ENCODE data around the gene SHC3. TPM values are rescaled to one million over a fixed set of nuclear protein-coding genes. Genes with fewer than 3 reads are reported as not detected.

Gene SHC3
- total RNA-seq, 6 donors from 2014 or later = 11.0 to 22.0 (median 14.0) TPM

GRCh38 chr9:88969646-88970373, 208.8 kb downstream of the SHC3 start:
- no peak overlapping the region for H3K27ac ChIP-seq
- H3K9me3 ChIP-seq = no peaks in the 10 kb centered on the region
- WGBS, 2 donors = 70 to 72% methylated on average over 8 of the region's 8 CpGs
- ATAC-seq (ENCODE audit: low FRiP score in 2 of 2) (no peak), DNase-seq (no peak)
- H3K27me3 ChIP-seq = no peaks in the 10 kb centered on the region
- no peaks in the 10 kb centered on the region for H3K36me3 ChIP-seq
- no peak overlapping the region for H3K4me3 ChIP-seq
- no peaks in the 10 kb centered on the region for H3K4me1 ChIP-seq
- no peak for TF ChIP-seq POLR2A (IDR thresholded peaks at IDR 0.05)
- no peak for TF ChIP-seq CTCF (IDR thresholded peaks at IDR 0.05)
- TF ChIP-seq POLR2AphosphoS5 (IDR thresholded peaks at IDR 0.05) = no peak
- no peak for TF ChIP-seq EP300 (IDR thresholded peaks at IDR 0.05)

- TF ChIP-seq POLR2AphosphoS5 (IDR thresholded peaks at IDR 0.05) (no peak), EP300 (IDR thresholded peaks at IDR 0.05) (no peak), POLR2A (IDR thresholded peaks at IDR 0.05) (no peak), CTCF (IDR thresholded peaks at IDR 0.05) (no peak)
- no peaks in the 10 kb centered on the region for H3K9me3 ChIP-seq
- no peak overlapping the region for H3K27ac ChIP-seq
- ATAC-seq (ENCODE audit: low FRiP score in 2 of 2) (no peak), DNase-seq (no peak)
- H3K36me3 ChIP-seq = no peaks in the 10 kb centered on the region
- no peaks in the 10 kb centered on the region for H3K27me3 ChIP-seq
- no peaks in the 10 kb centered on the region for H3K4me1 ChIP-seq
- no peak overlapping the region for H3K4me3 ChIP-seq
- WGBS, 2 donors = 83 to 97% methylated on average over 4 of the region's 4 CpGs
Measured at GRCh38 chr9:88968799-88969198, 209.8 kb downstream of the SHC3 start.

- 83 to 87% methylated on average over 9 to 10 of the region's 10 CpGs for WGBS, 2 donors
- no peak for TF ChIP-seq EP300 (IDR thresholded peaks at IDR 0.05)
- TF ChIP-seq POLR2A (IDR thresholded peaks at IDR 0.05) = no peak
- TF ChIP-seq CTCF (IDR thresholded peaks at IDR 0.05) = no peak
- no peak for TF ChIP-seq POLR2AphosphoS5 (IDR thresholded peaks at IDR 0.05)
- Histone ChIP-seq H3K27ac (no peak overlapping the region), H3K4me1 (no peaks in the 10 kb centered on the region), H3K27me3 (no peaks in the 10 kb centered on the region), H3K4me3 (no peak overlapping the region), H3K36me3 (no peaks in the 10 kb centered on the region), H3K9me3 (no peaks in the 10 kb centered on the region)
- ATAC-seq (ENCODE audit: low FRiP score in 2 of 2) (no peak), DNase-seq (no peak)
Measured at GRCh38 chr9:88966894-88967676, 211.5 kb downstream of the SHC3 start.

GRCh38 chr9:88965473-88965872, 213.1 kb downstream of the SHC3 start:
- Histone ChIP-seq H3K27me3 (no peaks in the 10 kb centered on the region), H3K4me1 (no peaks in the 10 kb centered on the region), H3K9me3 (no peaks in the 10 kb centered on the region), H3K36me3 (no peaks in the 10 kb centered on the region), H3K4me3 (no peak overlapping the region), H3K27ac (no peak overlapping the region)
- no peak for DNase-seq
- 90 to 93% methylated on average over 8 of the region's 8 CpGs for WGBS, 2 donors
- ATAC-seq (ENCODE audit: low FRiP score in 2 of 2) = no peak
- TF ChIP-seq EP300 (IDR thresholded peaks at IDR 0.05) (no peak), CTCF (IDR thresholded peaks at IDR 0.05) (no peak), POLR2AphosphoS5 (IDR thresholded peaks at IDR 0.05) (no peak), POLR2A (IDR thresholded peaks at IDR 0.05) (no peak)

Data from upper lobe of left lung (tissue), 6 donors.